OCI-LY1 (cell line): ENCODE measurements around the gene RAD51B.

ENCODE experiments used
- H2AFZ ChIP-seq: fragments of 200-600 bp; sonication (generic), shearing (Covaris generic); 2 replicates; pipeline ENCODE4 v1.6.0; 2014; ENCODE audit warnings: antibody characterized with exemption, mild to moderate bottlenecking, low read length
- H3F3A ChIP-seq: fragments of 200-600 bp; sonication (generic), shearing (Covaris generic); 2 replicates; pipeline ENCODE4 v1.6.0; 2014; ENCODE audit warnings: mild to moderate bottlenecking, antibody characterized with exemption, low read length, moderate library complexity; ENCODE audit not compliant: insufficient read depth
- H3K27ac ChIP-seq: fragments of 200-600 bp; sonication (generic); 2 replicates; pipeline ENCODE4 v1.5.1; 2014; ENCODE audit warnings: low read length, mixed run types, mild to moderate bottlenecking, low read depth; ENCODE audit not compliant: poor library complexity, severe bottlenecking
- H3K27me3 ChIP-seq: fragments of 200-600 bp; sonication (generic); 2 replicates; pipeline ENCODE4 v1.6.0; 2014; ENCODE audit warnings: antibody characterized with exemption, mild to moderate bottlenecking, low read length, moderate library complexity; ENCODE audit not compliant: insufficient read depth
- H3K36me3 ChIP-seq: fragments of 200-600 bp; sonication (generic); 2 replicates; pipeline ENCODE4 v1.6.1; 2014; ENCODE audit warnings: mild to moderate bottlenecking, antibody characterized with exemption, low read length, moderate library complexity, mixed read lengths; ENCODE audit not compliant: insufficient read depth
- H3K4me1 ChIP-seq: fragments of 200-600 bp; sonication (generic); 2 replicates; pipeline ENCODE4 v1.5.1; 2014; ENCODE audit warnings: mild to moderate bottlenecking, low read length, moderate library complexity; ENCODE audit not compliant: insufficient read depth, severe bottlenecking
- H3K4me2 ChIP-seq: fragments of 200-600 bp; sonication (generic), shearing (Covaris generic); 2 replicates; pipeline ENCODE4 v1.6.1; 2014; ENCODE audit warnings: low read length
- H3K4me3 ChIP-seq: fragments of 200-600 bp; sonication (generic); 2 replicates; pipeline ENCODE4 v1.5.1; 2014; ENCODE audit warnings: low read length, low read depth, mild to moderate bottlenecking, mixed read lengths; ENCODE audit not compliant: poor library complexity, severe bottlenecking
- H3K79me2 ChIP-seq: fragments of 200-600 bp; shearing (Covaris generic); 2 replicates; pipeline ENCODE4 v1.6.1; 2016; ENCODE audit warnings: mixed run types, low read length, mixed read lengths; ENCODE audit not compliant: insufficient read depth
- H3K9ac ChIP-seq: fragments of 200-600 bp; sonication (generic), shearing (Covaris generic); 2 replicates; pipeline ENCODE4 v1.6.1; 2014; ENCODE audit warnings: mild to moderate bottlenecking, low read length, mixed read lengths
- H3K9me2 ChIP-seq: fragments of 200-600 bp; sonication (generic), shearing (Covaris generic); 2 replicates; pipeline ENCODE4 v1.6.1; 2014; ENCODE audit warnings: low read depth, mild to moderate bottlenecking, low read length, mixed read lengths
- H3K9me3 ChIP-seq: fragments of 200-600 bp; shearing (Covaris generic); 2 replicates; pipeline ENCODE4 v1.6.1; 2014; ENCODE audit warnings: low read length, mixed read lengths
- H4K20me1 ChIP-seq: fragments of 200-600 bp; sonication (generic), shearing (Covaris generic); 2 replicates; pipeline ENCODE4 v1.6.0; 2016; ENCODE audit warnings: mild to moderate bottlenecking, low read length; ENCODE audit not compliant: insufficient read depth
- EZH2 ChIP-seq: fragments of 200-600 bp; sonication (generic), shearing (Covaris generic); IDR thresholded peaks from 2 replicates; pipeline ENCODE4 v1.8.0; 2017; ENCODE audit warnings: borderline replicate concordance, mixed run types, mild to moderate bottlenecking, antibody characterized with exemption, low read length, moderate library complexity, mixed read lengths
- TF ChIP-seq, protein P1 (sequence below): fragments of 200-600 bp; sonication (generic), shearing (Covaris generic); IDR thresholded peaks from 2 replicates; pipeline ENCODE4 v1.5.1; 2017; ENCODE audit warnings: mild to moderate bottlenecking, antibody characterized with exemption, low read length, moderate library complexity, mixed read lengths

RAD51B gene

DNA sequence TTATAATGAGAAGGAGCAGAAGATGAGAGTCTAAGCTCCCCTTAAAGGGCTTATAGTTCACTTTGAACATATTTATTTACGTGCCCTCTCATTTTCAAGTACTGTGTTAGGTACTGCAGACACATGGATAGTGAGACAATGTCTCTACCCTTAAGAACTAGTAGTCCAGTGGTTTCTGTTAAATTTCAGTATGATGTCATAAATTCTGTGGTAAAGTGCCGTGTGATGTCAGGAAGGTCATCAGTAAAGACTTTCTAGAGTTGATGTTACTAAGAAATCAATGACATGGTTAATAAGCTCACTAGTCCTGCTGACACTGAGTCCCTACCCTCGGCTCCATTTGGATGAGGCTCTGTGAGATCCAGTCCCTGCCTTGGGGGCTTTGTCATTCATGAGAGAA lies 497.7 kb downstream of the RAD51B start:
- TF ChIP-seq, protein P1, sequence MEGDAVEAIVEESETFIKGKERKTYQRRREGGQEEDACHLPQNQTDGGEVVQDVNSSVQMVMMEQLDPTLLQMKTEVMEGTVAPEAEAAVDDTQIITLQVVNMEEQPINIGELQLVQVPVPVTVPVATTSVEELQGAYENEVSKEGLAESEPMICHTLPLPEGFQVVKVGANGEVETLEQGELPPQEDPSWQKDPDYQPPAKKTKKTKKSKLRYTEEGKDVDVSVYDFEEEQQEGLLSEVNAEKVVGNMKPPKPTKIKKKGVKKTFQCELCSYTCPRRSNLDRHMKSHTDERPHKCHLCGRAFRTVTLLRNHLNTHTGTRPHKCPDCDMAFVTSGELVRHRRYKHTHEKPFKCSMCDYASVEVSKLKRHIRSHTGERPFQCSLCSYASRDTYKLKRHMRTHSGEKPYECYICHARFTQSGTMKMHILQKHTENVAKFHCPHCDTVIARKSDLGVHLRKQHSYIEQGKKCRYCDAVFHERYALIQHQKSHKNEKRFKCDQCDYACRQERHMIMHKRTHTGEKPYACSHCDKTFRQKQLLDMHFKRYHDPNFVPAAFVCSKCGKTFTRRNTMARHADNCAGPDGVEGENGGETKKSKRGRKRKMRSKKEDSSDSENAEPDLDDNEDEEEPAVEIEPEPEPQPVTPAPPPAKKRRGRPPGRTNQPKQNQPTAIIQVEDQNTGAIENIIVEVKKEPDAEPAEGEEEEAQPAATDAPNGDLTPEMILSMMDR, result no peak
- no peak for TF ChIP-seq EZH2
- no peaks in the 10 kb centered on the region for H3K27me3 ChIP-seq
- H3K9ac ChIP-seq, result no peak overlapping the region
- no peaks in the 10 kb centered on the region for H3K36me3 ChIP-seq
- no peak overlapping the region for H3K4me3 ChIP-seq
- no peak overlapping the region for H3K27ac ChIP-seq
- H3K4me2 ChIP-seq, result no peak overlapping the region
- no peaks in the 10 kb centered on the region for H3F3A ChIP-seq
- H4K20me1 ChIP-seq, result no peaks in the 10 kb centered on the region
- no peak overlapping the region for H2AFZ ChIP-seq
- peaks cover 19% of the 10 kb centered on the region for H3K4me1 ChIP-seq
- H3K9me2 ChIP-seq, result no peaks in the 10 kb centered on the region
- H3K79me2 ChIP-seq, result no peaks in the 10 kb centered on the region
- H3K9me3 ChIP-seq, result no peaks in the 10 kb centered on the region

DNA sequence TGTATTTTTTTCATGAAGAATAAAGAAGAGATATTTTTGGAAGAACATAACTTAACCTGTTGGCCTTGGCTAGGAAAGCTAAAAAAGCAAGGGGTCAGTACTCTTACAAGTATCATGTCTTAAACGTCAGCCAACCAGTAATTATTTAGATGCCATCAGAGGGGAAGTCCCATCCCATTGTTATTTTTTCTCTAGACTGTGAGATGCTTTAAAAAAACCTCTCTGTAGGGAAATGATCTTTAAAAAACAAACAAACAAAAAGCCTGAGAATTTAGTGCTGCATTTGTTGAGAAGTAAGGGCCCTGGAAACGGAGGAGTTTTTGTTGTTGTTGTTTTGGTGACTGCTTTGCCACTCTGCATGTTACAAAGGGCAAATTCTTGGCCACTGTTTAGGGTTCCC lies 499.2 kb downstream of the RAD51B start:
- no peak overlapping the region for H2AFZ ChIP-seq
- H3K79me2 ChIP-seq, result no peaks in the 10 kb centered on the region
- no peaks in the 10 kb centered on the region for H3F3A ChIP-seq
- H3K4me2 ChIP-seq, result no peak overlapping the region
- H3K9ac ChIP-seq, result no peak overlapping the region
- no peaks in the 10 kb centered on the region for H3K36me3 ChIP-seq
- TF ChIP-seq EZH2, result no peak
- TF ChIP-seq, protein P1, result no peak
- peaks cover 4% of the 10 kb centered on the region for H3K4me1 ChIP-seq
- no peak overlapping the region for H3K4me3 ChIP-seq
- H3K9me2 ChIP-seq, result no peaks in the 10 kb centered on the region
- H3K27ac ChIP-seq, result no peak overlapping the region
- no peaks in the 10 kb centered on the region for H3K9me3 ChIP-seq
- no peaks in the 10 kb centered on the region for H3K27me3 ChIP-seq
- H4K20me1 ChIP-seq, result no peaks in the 10 kb centered on the region

DNA sequence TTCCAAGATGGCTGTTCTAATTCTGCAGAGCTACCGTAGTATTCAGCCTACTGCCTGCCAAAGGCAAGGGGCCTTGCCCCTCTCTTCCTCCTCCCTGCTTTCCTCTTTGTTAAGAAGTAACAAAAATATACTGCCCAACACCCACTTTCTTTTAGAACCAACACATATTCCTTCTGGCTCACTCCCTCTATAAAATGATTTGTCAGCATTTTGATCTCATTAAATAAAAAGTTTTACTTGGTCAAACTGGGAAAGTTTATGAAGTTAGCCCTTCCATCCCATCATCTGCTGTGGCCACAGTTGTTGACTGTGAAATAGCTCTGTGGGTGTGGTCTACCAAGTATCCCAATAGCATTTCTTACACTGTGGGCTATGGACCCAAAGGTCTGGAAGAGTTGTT lies 500.9 kb downstream of the RAD51B start:
- TF ChIP-seq, protein P1, result no peak
- no peak for TF ChIP-seq EZH2
- no peaks in the 10 kb centered on the region for H3K79me2 ChIP-seq
- H3K27ac ChIP-seq, result no peak overlapping the region

More for the DNA sequence above, 500.9 kb downstream of the RAD51B start:
- no peak overlapping the region for H3K4me2 ChIP-seq
- H3K36me3 ChIP-seq, result no peaks in the 10 kb centered on the region
- H3K4me1 ChIP-seq, result peaks cover 9% of the 10 kb centered on the region
- no peaks in the 10 kb centered on the region for H3K9me3 ChIP-seq
- no peaks in the 10 kb centered on the region for H3K27me3 ChIP-seq
- no peak overlapping the region for H3K9ac ChIP-seq
- H4K20me1 ChIP-seq, result no peaks in the 10 kb centered on the region
- H3K9me2 ChIP-seq, result no peaks in the 10 kb centered on the region
- H3F3A ChIP-seq, result no peaks in the 10 kb centered on the region
- no peak overlapping the region for H3K4me3 ChIP-seq
- no peak overlapping the region for H2AFZ ChIP-seq
